HepG2 (cell line): ENCODE data around the gene ACO1. TPM values are rescaled to one million over a fixed set of nuclear protein-coding genes. Genes with fewer than 3 reads are reported as not detected.

ENCODE experiments used
- ATAC-seq: fragments of 200-7000 bp; cut with Tn5 transposase; 3 replicates; pipeline ENCODE4 v1.9.1; 2020; ENCODE audit warnings: mild to moderate bottlenecking, moderate library complexity
- BruUV-seq: library from RNA; stranded (reverse); fragments of 400-500 nt; replicated peaks from 2 replicates; lab custom pipeline; 2021; lab: Mats Ljungman, UMichigan
- CTCF ChIA-PET: fragments of 300-600 bp; formaldehyde crosslinking; extraction: SDS; loops from one replicate; lab custom pipeline; 2021; ENCODE audit warnings: low total read pairs, inconsistent platforms, low intra/inter-chr PET ratio; lab: Yijun Ruan, JAX
- POLR2A ChIA-PET: fragments of 350-600 bp; sonication (Branson Sonifier 250); formaldehyde crosslinking; loops from one replicate; lab custom pipeline; 2020; ENCODE audit warnings: antibody characterized with exemption, inconsistent platforms; lab: Yijun Ruan, JAX
- DNase-seq: peaks from one replicate; pipeline ENCODE4 v3.0.0-alpha.2; 2015; ENCODE audit warnings: low spot score
- FAIRE-seq: peaks from 3 replicates; lab custom pipeline; 2011; peaks lifted over from hg19 to GRCh38; lab: Jason Lieb, UNC
- H2AFZ ChIP-seq: one replicate; pipeline ENCODE4 v1.6.1; 2011; ENCODE audit warnings: low read length, inconsistent platforms
- H3K27ac ChIP-seq: fragments of 300-600 bp; 3 replicates; pipeline ENCODE4 v1.8.0; 2011; ENCODE audit warnings: mixed run types, mild to moderate bottlenecking, mixed read lengths, low read length, inconsistent platforms; ENCODE audit not compliant: insufficient read depth; ENCODE audit errors: extremely low read length
- H3K27me3 ChIP-seq, 2 experiments: fragments of 200-600 bp in 1 of 2; 2 replicates in 1 of 2; 3 replicates in 1 of 2; pipeline versions ENCODE4 v1.6.0 to v1.8.0; 2011; ENCODE audit warnings: low read length in 2 of 2, mild to moderate bottlenecking in 2 of 2, moderate library complexity in 2 of 2, inconsistent platforms in 1 of 2; ENCODE audit not compliant: insufficient read depth in 2 of 2, control insufficient read depth in 1 of 2
- H3K36me3 ChIP-seq, 2 experiments: fragments of 200-600 bp in 1 of 2; replicated peaks in 1 of 2; 2 replicates in 1 of 2; 3 replicates in 1 of 2; pipeline versions ENCODE4 v1.5.1 to v1.8.0; 2011; ENCODE audit warnings: low read length in 2 of 2, inconsistent platforms in 1 of 2; ENCODE audit not compliant: insufficient read depth in 2 of 2, control insufficient read depth in 1 of 2
- H3K4me1 ChIP-seq: 2 replicates; pipeline ENCODE4 v1.5.1; 2012; ENCODE audit warnings: low read length, inconsistent platforms; ENCODE audit not compliant: insufficient read depth
- H3K4me2 ChIP-seq: 2 replicates; pipeline ENCODE4 v1.6.0; 2011; ENCODE audit warnings: low read depth, low read length, inconsistent platforms
- H3K4me3 ChIP-seq, 3 experiments: fragments of 200-600 bp in 1 of 3; sonication (generic), shearing (Covaris generic) in 1 of 3; replicated peaks in 1 of 3; 2 replicates each; pipeline ENCODE4 v1.5.1; 2011 to 2016; ENCODE audit warnings: low read length in 3 of 3, inconsistent platforms in 2 of 3, low read depth in 2 of 3, mild to moderate bottlenecking in 2 of 3, control low read depth in 1 of 3, mixed read lengths in 1 of 3; ENCODE audit not compliant: insufficient read depth in 1 of 3
- H3K79me2 ChIP-seq: one replicate; pipeline ENCODE4 v1.6.1; 2011; ENCODE audit warnings: low read length, inconsistent platforms; ENCODE audit not compliant: insufficient read depth
- H3K9ac ChIP-seq: 2 replicates; pipeline ENCODE4 v1.6.0; 2011; ENCODE audit warnings: mild to moderate bottlenecking, low read depth, low read length, inconsistent platforms; ENCODE audit not compliant: insufficient read depth
- H3K9me3 ChIP-seq: 2 replicates; pipeline ENCODE4 v1.5.1; 2012; ENCODE audit warnings: mild to moderate bottlenecking, low read length
- H4K20me1 ChIP-seq: 2 replicates; pipeline ENCODE4 v1.6.0; 2011; ENCODE audit warnings: inconsistent platforms, mild to moderate bottlenecking, low read length, moderate library complexity; ENCODE audit not compliant: insufficient read depth
- CBX1 ChIP-seq: IDR thresholded peaks from one replicate; pipeline ENCODE4 v1.6.1; 2016; ENCODE audit warnings: antibody characterized with exemption, low read depth
- CCAR2 ChIP-seq: fragments of 200-400 bp; formaldehyde crosslinking; optimal IDR thresholded peaks from 2 replicates; pipeline ENCODE3; 2018; ENCODE audit warnings: low read depth, mild to moderate bottlenecking, low read length, moderate library complexity
- CREM ChIP-seq, 2 experiments: sonication (generic) in 1 of 2; formaldehyde crosslinking in 1 of 2; IDR thresholded peaks; 2 replicates each; pipeline versions ENCODE4 v1.4.0 to v1.6.1; 2016 to 2020; ENCODE audit warnings: antibody characterized with exemption in 1 of 2, mild to moderate bottlenecking in 1 of 2, missing genetic modification reagents in 1 of 2
- DZIP1 ChIP-seq: sonication (generic); formaldehyde crosslinking; IDR thresholded peaks from 2 replicates; pipeline ENCODE4 v1.5.0; 2020; ENCODE audit warnings: mild to moderate bottlenecking, missing genetic modification reagents
- FOSL1 ChIP-seq: sonication (generic); formaldehyde crosslinking; IDR thresholded peaks from 2 replicates; pipeline ENCODE4 v1.9.0; 2021; ENCODE audit warnings: missing genetic modification reagents, borderline replicate concordance
- FOXA1 ChIP-seq, 2 experiments: fragments of 450-650 bp in 1 of 2; sonication (generic) in 1 of 2; formaldehyde crosslinking in 1 of 2; IDR thresholded peaks; 2 replicates each; pipeline versions ENCODE4 v1.4.0 to v1.6.1; 2016 to 2020; ENCODE audit warnings: missing genetic modification reagents in 1 of 2
- GTF2F1 ChIP-seq: fragments of 150-350 bp; IDR thresholded peaks from 2 replicates; pipeline ENCODE4 v1.6.1; 2014; ENCODE audit warnings: low read length
- HBP1 ChIP-seq: IDR thresholded peaks from 2 replicates; pipeline ENCODE4 v1.6.1; 2016; ENCODE audit warnings: low read depth, control low read depth
- HDAC6 ChIP-seq: fragments of 200-600 bp; sonication (generic); IDR thresholded peaks from 2 replicates; pipeline ENCODE4 v1.7.0; 2017; ENCODE audit warnings: mild to moderate bottlenecking, antibody characterized with exemption, low read length, low read depth
- HIVEP1 ChIP-seq: sonication (generic); formaldehyde crosslinking; IDR thresholded peaks from 2 replicates; pipeline ENCODE4 v1.4.0; 2020; ENCODE audit warnings: mild to moderate bottlenecking, missing genetic modification reagents
- HNRNPLL ChIP-seq: fragments of 200-400 bp; formaldehyde crosslinking; IDR thresholded peaks from 2 replicates; pipeline ENCODE4 v1.6.1; 2017; ENCODE audit warnings: mild to moderate bottlenecking, low read depth, low read length; ENCODE audit not compliant: poor library complexity, severe bottlenecking
- MATR3 ChIP-seq: sonication (generic); formaldehyde crosslinking; IDR thresholded peaks from 2 replicates; pipeline ENCODE4 v1.4.0; 2020; ENCODE audit warnings: missing genetic modification reagents
- MEIS2 ChIP-seq: sonication (generic); formaldehyde crosslinking; IDR thresholded peaks from 2 replicates; pipeline ENCODE4 v1.9.0; 2021; ENCODE audit warnings: mild to moderate bottlenecking, missing genetic modification reagents
- RBM39 ChIP-seq: fragments of 200-400 bp; formaldehyde crosslinking; IDR thresholded peaks from one replicate; pipeline ENCODE4 v1.6.1; 2018; ENCODE audit warnings: antibody characterized with exemption, mild to moderate bottlenecking, low read depth, low read length; ENCODE audit not compliant: poor library complexity, severe bottlenecking
- TBL1XR1 ChIP-seq: fragments of 150-350 bp; IDR thresholded peaks from 2 replicates; pipeline ENCODE4 v1.6.1; 2014; ENCODE audit warnings: borderline replicate concordance, low read length; ENCODE audit not compliant: partially characterized antibody
- ZEB1 ChIP-seq: IDR thresholded peaks from 2 replicates; pipeline ENCODE4 v1.6.1; 2012; ENCODE audit warnings: mild to moderate bottlenecking, low read depth, inconsistent platforms; ENCODE audit not compliant: insufficient replicate concordance
- ZNF207 ChIP-seq: fragments of 450-650 bp; IDR thresholded peaks from 2 replicates; pipeline ENCODE4 v1.6.1; 2016; ENCODE audit warnings: antibody characterized with exemption, borderline replicate concordance
- ZNF580 ChIP-seq: IDR thresholded peaks from 2 replicates; pipeline ENCODE4 v1.6.1; 2016; ENCODE audit warnings: low read depth, borderline replicate concordance
- ZNF598 ChIP-seq: sonication (generic); formaldehyde crosslinking; IDR thresholded peaks from 2 replicates; pipeline ENCODE4 v1.5.1; 2020; ENCODE audit warnings: mild to moderate bottlenecking, missing genetic modification reagents, borderline replicate concordance
- WGBS: methylation state at CpG from one replicate; pipeline ENCODE4 v1.1.6; 2017; ENCODE audit warnings: low lambda C conversion rate; 5-methylcytosine and 5-hydroxymethylcytosine counted together
- in situ Hi-C: cut with HindIII; loops from 2 replicates; pipeline ENCODE4 v1.10.0; 2017; ENCODE audit warnings: low pct_unique_long_range_greater_than_20kb; ENCODE audit not compliant: extremely low pct_ligation_motif_present
- intact Hi-C: fragments of 100-400 bp; cut with micrococcal nuclease; formaldehyde crosslinking; loops from one replicate; pipeline ENCODE4 v1.10.0; 2022; ENCODE audit not compliant: unreplicated experiment
- polyA plus RNA-seq, 8 experiments: library from polyadenylated mRNA; depleted of rRNA in 3 of 8; stranded (reverse) in 7 of 8; unstranded in 1 of 8; fragments of >200 nt; fragmentation: Illumina TruSeq in 4 of 8; extraction: Trizol in 4 of 8; gene quantifications; 2 replicates each; pipeline versions ENCODE4 v1.2.1 to v1.2.3, GENCODE V29; 2011 to 2016; ENCODE audit warnings: low read depth in 4 of 8, missing spikeins in 1 of 8, mixed read lengths in 1 of 8; ENCODE audit not compliant: insufficient read depth in 1 of 8
- total RNA-seq, 5 experiments: library from RNA; depleted of rRNA; stranded (reverse); fragments of >200 nt; fragmentation: Illumina TruSeq; extraction: Trizol; gene quantifications; 2 replicates each; pipeline ENCODE4 v1.2.3, GENCODE V29; 2016; ENCODE audit warnings: low read depth in 1 of 5
- TF ChIP-seq, protein P1 (sequence below): IDR thresholded peaks from 2 replicates; pipeline ENCODE4 v1.6.1; 2012; ENCODE audit warnings: low read depth, low read length, improper control_type of control experiment

ACO1 gene
- total and polyA plus RNA-seq, 2 of the 13 experiments (the other 11 are each of a cell fraction or from before 2014, with no cell fraction given) = 20.1 to 48.2 TPM

DNA sequence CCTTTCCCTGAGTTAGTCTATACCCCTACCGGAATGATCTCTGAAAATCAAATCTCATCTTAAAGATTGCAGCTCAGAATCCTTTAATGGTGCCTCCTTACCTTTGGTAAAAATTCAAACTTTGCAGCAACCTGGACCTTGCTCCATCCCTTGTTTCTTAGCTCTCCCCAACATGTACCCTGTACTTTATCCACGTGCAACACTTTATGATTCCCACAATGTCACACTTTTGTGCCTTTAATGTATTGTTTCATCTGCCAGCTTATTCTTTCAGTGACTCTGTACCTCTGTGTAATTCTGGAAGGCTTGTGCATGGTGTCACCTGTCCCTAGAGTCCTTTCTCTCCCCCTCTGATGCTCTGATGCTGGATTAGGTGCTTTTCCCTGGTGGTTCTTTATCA, 9.5 kb downstream of the ACO1 start:
- H2AFZ ChIP-seq = no peak overlapping the region
- no TSS peak for BruUV-seq
- H3K36me3 ChIP-seq = no peaks in the 10 kb centered on the region; a peak in 1 of 5 replicates
- H3K79me2 ChIP-seq = peaks cover 46% of the 10 kb centered on the region
- FAIRE-seq = no peak
- H3K27ac ChIP-seq = no peak overlapping the region
- no peaks in the 10 kb centered on the region for H3K9me3 ChIP-seq
- ChIA-PET CTCF (no interaction called here), POLR2A (interaction anchor here (1.0 kb wide), 1 partner anchor 10 kb away, joined by 5 read pairs; the partner anchor contains the start of gene ACO1)
- WGBS = 65% methylated on average over 2 of the region's 2 CpGs
- H3K27me3 ChIP-seq = no peaks in the 10 kb centered on the region
- in situ Hi-C loops (no loop called here), intact Hi-C loops (no loop called here)
- H3K9ac ChIP-seq = no peak overlapping the region
- no peak for DNase-seq
- ATAC-seq = no peak
- no peak for TF ChIP-seq MEIS2 (CRISPR knock-in tag)
- no peak for TF ChIP-seq FOSL1 (CRISPR knock-in tag)
- no peak for TF ChIP-seq CREM (IDR thresholded peaks at IDR 0.05)
- no peak for TF ChIP-seq CREM (CRISPR knock-in tag; IDR thresholded peaks at IDR 0.05)
- TF ChIP-seq FOXA1 (IDR thresholded peaks at IDR 0.05) = no peak
- TF ChIP-seq FOXA1 (CRISPR knock-in tag; IDR thresholded peaks at IDR 0.05) = no peak
- TF ChIP-seq HDAC6 = no peak
- no peak for TF ChIP-seq DZIP1 (CRISPR knock-in tag)
- TF ChIP-seq GTF2F1 = no peak
- no peak for TF ChIP-seq HNRNPLL
- TF ChIP-seq HIVEP1 (CRISPR knock-in tag) = no peak
- TF ChIP-seq CBX1 = no peak
- no peak for TF ChIP-seq ZNF580
- no peak for TF ChIP-seq HBP1
- no peak for TF ChIP-seq ZEB1
- TF ChIP-seq ZNF598 (CRISPR knock-in tag) = no peak
- no peak for TF ChIP-seq MATR3 (CRISPR knock-in tag)
- TF ChIP-seq RBM39 = no peak
- TF ChIP-seq TBL1XR1 = no peak
- no peak for TF ChIP-seq ZNF207
- TF ChIP-seq, protein P1, sequence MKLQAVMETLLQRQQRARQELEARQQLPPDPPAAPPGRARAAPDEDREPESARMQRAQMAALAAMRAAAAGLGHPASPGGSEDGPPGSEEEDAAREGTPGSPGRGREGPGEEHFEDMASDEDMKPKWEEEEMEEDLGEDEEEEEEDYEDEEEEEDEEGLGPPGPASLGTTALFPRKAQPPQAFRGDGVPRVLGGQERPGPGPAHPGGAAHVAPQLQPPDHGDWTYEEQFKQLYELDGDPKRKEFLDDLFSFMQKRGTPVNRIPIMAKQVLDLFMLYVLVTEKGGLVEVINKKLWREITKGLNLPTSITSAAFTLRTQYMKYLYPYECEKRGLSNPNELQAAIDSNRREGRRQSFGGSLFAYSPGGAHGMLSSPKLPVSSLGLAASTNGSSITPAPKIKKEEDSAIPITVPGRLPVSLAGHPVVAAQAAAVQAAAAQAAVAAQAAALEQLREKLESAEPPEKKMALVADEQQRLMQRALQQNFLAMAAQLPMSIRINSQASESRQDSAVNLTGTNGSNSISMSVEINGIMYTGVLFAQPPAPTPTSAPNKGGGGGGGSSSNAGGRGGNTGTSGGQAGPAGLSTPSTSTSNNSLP = no peak
- TF ChIP-seq CCAR2 = no peak
- H4K20me1 ChIP-seq = no peaks in the 10 kb centered on the region; the same call in 1 of the 2 replicates
- H3K4me1 ChIP-seq = peaks cover 25% of the 10 kb centered on the region
- H3K4me3 ChIP-seq = no peak overlapping the region
- no peak overlapping the region for H3K4me2 ChIP-seq
